Measurements from ENCODE around the gene YBEY.
"Not testable (repeated sequence)": the region's sequence is repeated elsewhere in the genome, so short reads cannot be mapped to it uniquely, and the experiment has no call there.

The YBEY gene, protein sequence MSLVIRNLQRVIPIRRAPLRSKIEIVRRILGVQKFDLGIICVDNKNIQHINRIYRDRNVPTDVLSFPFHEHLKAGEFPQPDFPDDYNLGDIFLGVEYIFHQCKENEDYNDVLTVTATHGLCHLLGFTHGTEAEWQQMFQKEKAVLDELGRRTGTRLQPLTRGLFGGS

DNA sequence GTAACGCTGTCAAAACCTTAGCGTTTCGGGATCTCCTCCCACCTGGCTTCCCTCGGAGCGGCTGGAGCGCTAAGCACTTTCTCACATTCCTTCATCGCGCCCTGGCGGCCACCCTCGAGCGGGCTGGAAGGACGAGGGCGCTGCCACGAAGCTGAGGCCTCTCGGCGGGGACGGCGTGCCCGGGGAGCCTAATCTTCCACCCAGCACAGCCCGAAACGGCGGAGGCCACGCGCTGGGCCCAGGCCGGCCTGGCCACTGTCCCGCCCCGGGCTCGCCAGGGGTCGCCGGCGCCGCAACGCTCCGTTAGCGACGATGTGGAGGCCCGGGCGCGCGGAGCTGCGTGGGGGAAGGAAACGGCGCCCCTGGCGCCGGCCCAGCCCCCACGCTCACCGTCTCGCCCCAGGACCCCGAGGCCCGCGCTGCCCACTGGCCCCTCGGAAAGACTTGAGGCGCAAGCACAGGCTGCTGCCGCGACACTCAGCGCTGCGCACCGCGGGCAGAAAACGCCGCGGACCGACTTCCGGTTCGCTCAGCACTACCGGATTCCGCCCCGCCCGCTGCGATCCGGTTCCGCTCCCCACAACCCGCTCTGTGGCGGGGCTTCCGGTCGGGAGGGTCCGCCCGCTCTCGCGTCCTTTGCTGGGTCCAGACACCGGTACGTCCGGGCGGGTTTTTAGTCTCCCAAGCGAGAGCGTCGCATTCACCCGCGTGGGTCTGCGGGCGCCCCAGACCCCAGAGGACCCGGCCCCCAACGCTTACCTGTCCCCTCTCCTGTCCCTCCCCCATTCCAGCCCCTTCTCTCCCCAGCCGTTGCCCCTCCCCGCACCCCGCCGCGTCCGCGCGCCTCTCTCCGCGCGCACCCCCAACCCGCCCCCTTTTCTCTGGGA, at the start of gene YBEY:
YBEY (plus strand) TSS at position 582 of the 887 bp plus-strand sequence. CDS start 572 bp downstream, outside the sequence.
- in situ Hi-C loops (cut with MboI; ENCODE audit: low sequenced_read_pairs) = no loop called here

DNA sequence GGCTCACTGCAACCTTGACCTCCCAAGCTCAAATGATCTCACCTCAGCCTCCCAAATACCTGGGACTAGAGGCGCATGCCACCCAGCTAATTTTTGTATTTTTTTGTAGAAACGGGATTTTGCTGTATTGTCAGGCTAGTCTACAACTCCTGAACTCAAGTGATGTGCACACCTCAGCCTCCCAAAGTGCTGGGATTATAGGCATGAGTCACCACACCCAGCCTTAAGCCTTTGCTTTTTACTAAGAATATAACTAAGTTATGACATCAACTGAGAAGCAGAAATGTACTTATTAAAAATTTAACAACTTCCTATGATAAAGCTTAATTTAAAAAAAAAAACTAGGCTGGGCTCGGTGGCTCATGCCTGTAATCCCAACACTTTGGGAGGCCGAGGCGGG, 48.7 kb upstream of the YBEY start:
- in situ Hi-C loops (cut with MboI; ENCODE audit: low sequenced_read_pairs) = no loop called here

DNA sequence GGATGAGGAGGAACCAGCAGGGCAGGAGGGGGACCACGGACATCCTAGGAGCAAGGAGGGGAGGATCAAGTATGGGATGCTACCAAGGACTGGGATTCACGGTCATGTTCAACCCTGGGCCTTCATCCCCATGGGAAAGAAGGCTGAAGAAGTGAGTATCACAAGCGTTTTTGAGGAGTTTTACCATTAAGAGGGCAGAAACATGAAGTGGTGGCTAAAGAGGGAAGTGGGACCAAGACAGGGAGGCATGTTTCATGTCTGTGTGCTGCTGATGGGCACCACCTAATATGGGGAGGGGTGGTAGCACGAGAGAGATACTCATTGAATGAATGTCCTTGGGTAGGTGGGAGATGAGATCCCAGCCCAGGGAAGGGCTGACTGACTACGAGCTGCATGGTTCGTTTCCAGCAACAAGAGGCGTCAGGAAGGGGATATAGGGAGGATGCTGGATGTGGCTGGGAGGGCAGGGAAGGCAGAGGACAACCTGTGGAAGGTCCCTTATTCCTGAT, 46.3 kb upstream of the YBEY start:
- in situ Hi-C loops (cut with MboI; ENCODE audit: low sequenced_read_pairs) = no loop called here

DNA sequence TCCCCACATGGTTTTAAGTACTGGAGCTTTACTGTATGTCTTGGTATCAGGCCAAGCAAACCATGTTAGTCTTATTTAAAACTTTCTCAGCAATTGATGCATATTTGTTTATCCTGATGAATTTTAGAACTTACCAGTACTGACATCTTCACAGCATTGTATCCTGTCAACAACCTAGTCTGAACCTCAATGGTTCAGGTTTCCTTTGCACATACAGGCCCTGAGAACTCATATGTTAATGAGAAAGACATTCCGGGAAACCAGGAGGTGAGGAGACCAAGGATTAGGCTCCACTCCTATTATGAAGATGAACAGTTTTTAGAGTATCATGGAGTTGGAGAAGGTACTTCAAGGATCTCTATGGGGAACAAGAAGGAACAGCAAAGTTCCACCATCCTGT, 44.6 kb upstream of the YBEY start:
- in situ Hi-C loops (cut with MboI; ENCODE audit: low sequenced_read_pairs) = not testable (repeated sequence)

DNA sequence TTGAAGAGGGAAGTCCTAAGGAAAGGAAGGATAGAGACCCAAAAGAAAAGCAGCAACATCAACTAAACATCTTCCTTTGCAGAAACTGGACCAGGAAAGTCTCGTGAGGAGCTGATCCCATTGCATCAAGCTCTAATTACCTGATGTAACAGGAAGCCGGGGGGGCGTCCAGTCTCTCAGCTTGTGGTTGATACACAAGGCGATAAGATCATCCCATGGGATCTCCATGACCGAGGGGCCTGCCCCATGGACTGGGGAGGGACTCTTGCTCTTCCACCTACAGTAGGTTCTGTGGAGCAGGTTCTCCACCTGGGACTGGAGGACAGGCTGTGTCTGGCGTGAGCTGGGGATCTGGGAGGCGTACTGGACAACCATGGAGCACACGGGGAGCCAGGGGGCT, 42.8 kb upstream of the YBEY start:
- in situ Hi-C loops (cut with MboI; ENCODE audit: low sequenced_read_pairs) = no loop called here

DNA sequence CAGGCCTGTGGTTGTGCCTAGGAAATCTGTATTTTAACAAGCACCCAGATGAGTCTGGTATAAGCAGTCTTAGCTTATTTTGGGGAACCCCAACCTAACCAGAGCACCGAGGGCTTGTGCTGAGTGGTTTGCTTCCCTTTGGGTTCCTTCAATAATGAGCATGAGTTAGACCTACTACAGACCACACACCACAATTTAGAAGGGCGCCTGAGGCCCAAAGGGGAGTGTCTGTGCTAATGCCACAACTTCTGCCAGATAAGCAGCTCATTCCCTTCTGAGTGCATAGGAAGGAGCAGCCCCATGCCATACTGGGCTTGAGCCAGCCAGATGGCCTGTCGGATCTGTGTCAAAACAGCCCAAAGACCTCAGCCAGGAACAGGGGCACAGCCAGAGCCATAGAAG, 42.2 kb upstream of the YBEY start:
- in situ Hi-C loops (cut with MboI; ENCODE audit: low sequenced_read_pairs) = no loop called here

DNA sequence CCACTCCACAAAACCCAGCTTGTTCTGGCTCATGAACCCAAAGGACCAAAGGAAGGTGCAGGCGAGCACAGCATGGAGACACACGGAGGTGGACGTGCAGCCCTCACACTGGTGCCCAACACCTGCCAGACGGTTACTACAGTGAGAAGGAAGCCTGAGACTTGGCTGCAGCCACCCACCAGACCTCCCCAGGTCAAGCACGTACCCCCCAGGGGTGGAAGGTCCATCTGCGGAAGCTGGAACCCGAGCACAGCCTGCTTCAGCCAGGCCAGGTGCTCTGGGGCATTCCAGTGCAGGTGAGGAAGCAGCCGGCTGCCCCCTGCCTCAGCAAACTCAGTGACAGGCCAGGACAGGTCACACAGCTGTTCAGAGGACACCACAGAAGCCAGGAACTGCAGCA, 41.5 kb upstream of the YBEY start:
- in situ Hi-C loops (cut with MboI; ENCODE audit: low sequenced_read_pairs) = no loop called here

DNA sequence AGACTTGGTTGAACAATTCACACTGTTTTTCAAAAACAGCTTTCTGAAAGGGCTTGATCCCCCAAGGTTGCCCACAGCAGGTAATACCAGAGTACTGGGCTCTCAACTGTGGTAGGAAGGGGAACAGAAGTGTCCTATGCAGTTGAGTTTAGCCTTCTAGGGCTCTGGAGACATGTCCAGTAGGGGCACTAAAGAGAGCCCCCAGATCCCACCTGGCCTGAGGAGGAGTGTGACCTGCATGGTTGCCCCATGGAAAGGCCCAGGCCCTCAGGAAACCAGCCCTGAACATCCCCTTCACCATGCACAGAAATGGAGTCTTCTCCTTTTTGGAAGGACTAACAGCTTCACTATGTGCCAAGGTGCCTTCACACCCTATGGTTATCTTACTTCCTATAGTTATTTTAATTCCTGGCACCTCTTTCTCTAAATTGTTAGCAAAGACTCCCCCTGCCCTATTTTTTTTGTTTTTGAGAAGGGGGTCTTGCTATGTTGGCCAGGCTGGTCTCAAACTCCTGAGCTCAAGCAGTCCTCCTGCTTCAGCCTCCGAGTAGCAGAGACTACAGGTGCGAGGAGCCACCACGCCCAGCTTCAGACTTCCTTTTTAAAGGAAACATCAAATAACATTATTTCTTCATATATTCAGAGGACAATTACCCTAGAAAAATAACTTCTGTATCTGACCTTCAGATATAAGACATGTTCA, 40.8 kb upstream of the YBEY start:
- in situ Hi-C loops (cut with MboI; ENCODE audit: low sequenced_read_pairs) = no loop called here

DNA sequence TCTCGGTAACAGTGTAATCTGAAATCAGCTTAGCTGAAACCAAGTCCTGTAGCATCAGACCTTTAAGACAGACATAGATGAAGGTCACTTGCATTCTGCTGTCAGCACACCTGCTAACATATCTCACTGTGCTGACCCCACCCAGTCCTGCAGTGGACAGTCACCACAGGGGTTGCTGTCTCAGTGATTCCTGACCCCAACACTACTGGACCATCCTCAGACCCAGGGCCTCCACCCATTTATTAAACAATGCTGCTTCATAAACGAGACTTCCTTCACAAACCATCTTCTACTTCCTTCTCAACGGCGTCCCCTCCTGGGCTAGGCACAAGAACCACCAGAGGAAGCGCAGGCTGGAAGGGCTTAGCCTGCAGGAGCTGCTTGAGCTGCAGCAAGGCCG, 39.8 kb upstream of the YBEY start:
- in situ Hi-C loops (cut with MboI; ENCODE audit: low sequenced_read_pairs) = no loop called here

DNA sequence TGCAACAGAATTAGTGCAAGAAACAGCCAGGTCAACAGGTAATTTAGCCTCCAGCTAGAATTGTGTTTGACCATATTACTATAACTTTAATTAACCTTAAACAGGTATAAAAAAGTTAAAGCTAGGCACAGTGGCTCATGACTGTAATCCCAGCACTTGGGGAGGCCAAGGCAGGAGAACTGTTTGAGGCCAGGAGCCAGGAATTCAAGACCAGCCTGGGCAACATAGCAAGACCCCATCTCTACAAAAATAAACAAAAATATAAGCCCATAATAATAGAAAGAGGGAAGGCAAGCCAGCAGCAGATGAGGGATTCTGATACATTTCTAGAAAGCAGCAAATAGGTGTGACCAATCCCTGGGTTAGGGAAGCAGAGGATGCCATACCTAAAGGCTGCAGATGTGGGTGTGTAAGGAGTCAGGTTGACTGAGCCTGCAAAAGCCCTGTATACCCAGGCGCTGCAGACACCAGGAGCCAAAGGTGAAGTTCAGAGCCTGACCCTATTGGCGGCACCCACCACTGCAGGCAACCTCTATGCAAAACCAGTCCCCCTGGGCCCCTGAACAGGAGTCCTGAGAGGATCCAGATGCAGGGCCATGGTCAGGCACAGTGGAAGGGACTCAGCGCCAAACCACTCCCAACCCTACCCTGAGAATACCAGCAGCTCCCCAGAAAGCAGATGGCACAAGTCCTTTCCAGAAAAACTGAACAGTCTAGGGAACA, 38.3 kb upstream of the YBEY start:
- in situ Hi-C loops (cut with MboI; ENCODE audit: low sequenced_read_pairs) = no loop called here

DNA sequence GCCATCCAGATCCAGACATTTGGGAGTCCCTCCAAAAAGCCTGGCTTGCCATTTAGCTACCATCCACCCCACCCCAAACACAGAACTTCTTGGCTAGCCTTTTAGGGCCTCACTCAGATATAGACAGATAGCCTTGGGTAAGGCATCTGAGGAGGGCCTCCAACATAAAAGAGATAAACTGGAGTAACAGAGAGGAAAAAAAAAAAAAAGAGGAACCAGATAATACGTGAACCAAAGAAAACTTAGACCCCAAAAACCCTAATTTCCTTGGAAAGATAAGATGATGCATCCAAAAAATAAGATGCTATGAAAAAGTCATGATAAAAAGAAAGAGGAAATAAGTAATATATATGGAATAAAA, 37.7 kb upstream of the YBEY start:
- in situ Hi-C loops (cut with MboI; ENCODE audit: low sequenced_read_pairs) = no loop called here

DNA sequence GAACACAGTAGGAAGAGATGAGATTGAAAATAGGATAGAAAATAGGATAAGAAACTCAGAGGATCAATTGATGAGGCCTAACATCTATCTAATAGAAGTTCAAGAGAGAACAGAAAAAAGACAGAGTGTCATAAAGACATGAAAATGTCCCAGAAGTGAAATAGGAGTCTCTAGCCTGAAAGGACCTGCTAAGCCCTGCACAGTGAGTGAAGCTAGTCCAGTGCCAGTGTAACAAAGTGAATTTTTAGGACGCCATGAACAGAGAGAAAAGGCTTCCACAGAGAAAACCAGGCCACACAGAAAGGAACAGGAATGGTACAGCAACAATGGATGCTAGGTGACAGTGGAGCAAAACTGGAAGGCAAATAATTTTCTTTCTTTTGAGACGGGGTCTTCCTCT, 37.3 kb upstream of the YBEY start:
- in situ Hi-C loops (cut with MboI; ENCODE audit: low sequenced_read_pairs) = no loop called here

DNA sequence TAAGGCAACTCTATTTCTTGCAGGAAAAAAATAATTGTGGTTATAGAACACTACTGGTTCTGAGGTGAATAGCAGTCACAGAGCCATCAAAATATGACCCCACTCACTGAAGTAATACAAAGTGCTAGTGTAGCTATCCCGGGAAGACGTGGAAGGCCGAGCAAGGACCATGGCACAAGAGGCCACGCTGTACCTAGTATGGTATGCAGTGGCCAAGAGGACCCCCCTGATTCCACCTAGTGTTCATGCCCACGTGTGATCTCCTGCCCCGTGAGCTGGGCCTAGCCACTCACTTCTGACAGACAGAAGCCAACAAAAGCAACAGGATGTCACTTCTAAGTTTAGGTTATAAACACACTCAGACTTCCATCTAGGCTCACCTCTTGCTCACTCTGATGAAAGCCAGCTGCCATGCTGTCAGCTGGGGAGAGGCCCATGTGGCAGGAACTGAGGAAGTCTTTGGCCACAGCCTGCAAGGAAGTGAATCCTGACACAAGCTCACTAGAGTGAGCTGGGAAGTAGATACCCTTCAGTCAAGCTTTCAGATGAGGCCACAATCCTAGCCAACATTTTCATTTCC, 35.9 kb upstream of the YBEY start:
- in situ Hi-C loops (cut with MboI; ENCODE audit: low sequenced_read_pairs) = no loop called here

DNA sequence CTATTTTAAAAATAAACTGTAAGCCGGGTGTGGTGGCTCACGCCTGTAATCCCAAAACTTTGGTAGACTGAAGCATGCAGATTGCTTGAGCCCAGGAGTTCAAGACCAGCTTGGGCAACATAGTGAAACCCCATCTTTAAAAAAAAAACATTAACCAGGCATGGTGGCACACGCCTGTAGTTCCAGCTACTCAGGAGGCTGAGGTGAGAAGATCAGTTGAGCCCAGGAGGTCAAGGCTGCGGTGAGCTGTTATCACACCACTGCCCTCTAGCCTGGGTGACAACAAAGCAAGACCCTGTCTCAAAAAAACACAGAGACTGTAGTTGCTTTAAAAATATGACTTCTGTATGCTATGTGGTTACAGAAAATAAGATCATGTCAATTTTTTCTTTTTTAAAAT, 33.3 kb upstream of the YBEY start:
- in situ Hi-C loops (cut with MboI; ENCODE audit: low sequenced_read_pairs) = no loop called here

DNA sequence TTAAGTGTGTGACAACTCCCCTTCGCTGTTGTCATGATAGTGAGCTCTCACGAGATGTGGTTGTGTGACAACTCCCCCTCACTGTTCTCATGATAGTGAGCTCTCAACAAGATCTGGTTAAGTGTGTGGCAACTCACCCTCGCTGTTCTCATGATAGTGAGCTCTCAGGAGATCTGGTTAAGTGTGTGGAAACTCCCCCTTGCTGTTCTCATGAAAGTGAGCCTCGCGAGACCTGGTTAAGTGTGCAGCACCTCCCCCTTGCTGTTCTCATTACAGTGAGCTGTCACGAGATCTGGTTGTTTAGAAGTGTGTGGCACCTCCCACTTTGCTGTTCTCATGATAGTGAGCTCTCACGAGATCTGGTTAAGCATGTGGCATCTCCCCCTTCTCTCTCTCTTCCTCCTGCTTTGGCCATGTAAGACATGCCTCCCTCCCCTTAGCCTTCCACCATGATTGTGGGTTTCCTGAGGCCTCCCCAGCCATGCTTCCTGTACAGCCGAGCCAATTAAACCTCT, 32.5 kb upstream of the YBEY start:
- in situ Hi-C loops (cut with MboI; ENCODE audit: low sequenced_read_pairs) = no loop called here

DNA sequence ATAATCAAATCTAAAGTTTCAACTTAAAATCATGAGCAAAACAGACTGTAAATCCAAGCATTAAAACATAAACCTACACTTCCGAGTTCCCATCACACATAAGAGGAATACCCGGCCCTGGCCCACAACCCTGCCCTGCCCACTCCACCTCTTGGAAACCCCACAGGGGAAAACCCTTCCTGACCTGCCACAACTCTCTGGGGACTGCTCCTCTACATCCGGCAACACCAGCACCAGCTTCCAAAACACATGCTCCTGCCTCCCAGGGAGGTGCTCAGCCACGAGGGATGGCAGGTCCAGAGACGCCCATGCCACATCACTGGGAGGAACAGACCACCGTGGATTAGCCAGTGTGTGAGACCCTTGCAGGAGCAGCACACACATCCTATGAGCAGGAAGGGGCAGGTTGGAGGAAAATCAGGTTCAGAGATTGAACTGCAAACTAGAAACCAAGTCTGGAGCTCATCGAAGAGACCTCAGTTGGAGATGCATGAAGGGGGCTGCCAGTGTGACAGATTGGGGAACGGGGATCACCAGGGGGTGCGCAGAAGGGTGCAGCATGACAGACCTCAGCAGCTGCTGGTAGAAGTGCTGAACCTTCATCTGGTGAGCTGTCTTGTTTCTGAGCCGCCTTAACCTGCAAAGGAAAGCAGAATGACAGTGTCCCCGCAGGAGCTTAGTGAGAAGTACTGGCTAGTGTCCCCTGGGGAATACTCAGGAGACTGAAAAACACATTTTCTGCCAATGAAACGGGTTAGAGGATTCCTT, 31.8 kb upstream of the YBEY start:
- in situ Hi-C loops (cut with MboI; ENCODE audit: low sequenced_read_pairs) = no loop called here

DNA sequence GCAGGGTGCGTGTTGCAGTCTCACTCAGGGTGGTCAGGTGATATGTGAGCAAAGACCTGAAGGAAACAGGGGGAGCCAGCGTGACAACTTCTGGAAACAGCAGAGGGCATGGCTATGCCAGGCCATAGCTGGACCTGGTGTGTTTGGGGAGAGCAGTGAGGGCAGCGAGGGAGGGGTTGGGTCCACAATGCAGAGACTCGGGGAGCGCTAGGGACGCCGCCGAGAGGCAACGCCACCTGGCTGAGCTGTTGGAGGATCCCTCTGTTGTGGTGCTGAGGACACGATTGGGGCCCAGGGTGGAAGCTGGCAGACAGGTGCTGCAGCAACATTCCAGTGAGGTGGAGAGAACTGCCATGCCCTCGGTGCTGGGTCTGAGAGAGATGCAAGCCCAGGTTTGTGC, 31.0 kb upstream of the YBEY start:
- in situ Hi-C loops (cut with MboI; ENCODE audit: low sequenced_read_pairs) = no loop called here

DNA sequence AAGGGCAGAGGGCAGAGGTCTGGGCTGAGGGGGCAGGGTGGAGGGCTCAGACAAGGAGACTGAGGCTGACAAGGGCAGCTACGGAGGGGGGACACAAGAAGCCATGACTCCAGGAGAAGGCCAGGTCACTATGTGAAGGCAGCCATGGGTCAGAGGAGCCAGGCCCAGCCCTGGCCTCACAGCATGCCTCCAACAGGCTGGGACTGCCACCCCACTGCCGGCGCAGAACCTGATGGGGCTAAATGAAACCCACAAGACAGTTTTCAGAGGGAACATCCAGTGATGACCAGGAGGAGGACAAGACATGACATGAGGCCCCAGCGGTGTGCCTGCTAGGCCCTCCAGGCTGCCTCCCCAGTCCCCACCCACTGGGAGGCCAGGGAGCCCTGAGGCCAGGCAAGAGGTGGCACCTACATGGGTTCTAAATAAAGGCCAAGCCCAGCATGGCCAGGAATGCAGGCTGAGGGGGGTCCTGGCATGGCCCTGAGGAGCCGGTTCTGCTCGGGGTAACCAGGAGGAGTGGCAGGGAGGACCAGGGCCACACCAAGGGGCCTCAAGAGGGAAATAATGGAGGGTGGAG, 30.3 kb upstream of the YBEY start:
- in situ Hi-C loops (cut with MboI; ENCODE audit: low sequenced_read_pairs) = no loop called here

DNA sequence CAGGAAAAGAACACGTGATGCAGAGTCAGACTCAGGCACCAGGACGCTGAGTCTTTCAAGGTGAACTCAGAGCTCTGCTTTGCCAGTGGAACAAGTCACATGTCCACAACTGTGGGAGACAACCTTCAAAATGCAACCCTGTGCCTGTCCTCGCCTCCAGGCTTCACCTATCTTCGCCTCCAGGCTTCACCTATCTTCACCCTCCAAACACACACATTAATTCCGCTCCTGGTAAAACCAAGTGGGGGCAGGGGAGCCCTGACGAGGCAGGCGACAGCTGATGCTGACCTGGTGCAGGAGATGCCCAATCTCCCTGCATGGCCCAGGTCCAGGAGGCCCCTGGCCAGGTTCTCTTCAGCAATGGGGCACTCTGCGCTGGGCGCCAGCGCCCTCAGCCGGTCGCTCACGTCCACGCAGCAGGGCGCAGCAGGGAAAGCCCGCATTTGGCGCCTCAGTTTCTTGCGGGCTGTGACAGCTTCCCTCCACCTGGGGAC, 29.6 kb upstream of the YBEY start:
- in situ Hi-C loops (cut with MboI; ENCODE audit: low sequenced_read_pairs) = no loop called here

Data from HL-60/S4 (cell line).